ENCODE results near the gene A4GALT. TPM values are rescaled to one million over a fixed set of nuclear protein-coding genes. Genes with fewer than 3 reads are reported as not detected.

A4GALT gene
- total RNA-seq, 1 experiment from 2014 or later: 6.9 TPM

GRCh38 chr22:42769574-42770447 lies 49.1 kb upstream of the A4GALT start:
- in situ Hi-C loops (cut with HindIII; ENCODE audit: low pct_unique_long_range_greater_than_20kb, low sequenced_read_pairs): no loop called here
- BruUV-seq (replicated peaks): no TSS peak
- Histone ChIP-seq H3K4me3 (ENCODE audit: low read depth in 2 of 2, low read length in 2 of 2) (no peak overlapping the region), H3K27me3 (ENCODE audit: control insufficient read depth, insufficient read depth, low read length) (no peaks in the 10 kb centered on the region), H3K4me1 (ENCODE audit: control insufficient read depth, insufficient read depth, low read length) (no peaks in the 10 kb centered on the region), H3K36me3 (ENCODE audit: control insufficient read depth, insufficient read depth, low read length) (no peaks in the 10 kb centered on the region), H3K27ac (ENCODE audit: low read length) (no peak overlapping the region), H3K9me3 (ENCODE audit: control insufficient read depth, insufficient read depth, low read depth, low read length) (no peaks in the 10 kb centered on the region)
- ChIA-PET POLR2A (no interaction called here), CTCF (interaction anchor here (1.0 kb wide), 1 partner anchor 321 kb away, joined by 3 read pairs; no protein-coding TSS in a partner anchor)
- intact Hi-C loops (cut with micrococcal nuclease; ENCODE audit: unreplicated experiment): no loop called here
- peak; percentile 63 for ATAC-seq
- TF ChIP-seq REST (IDR thresholded peaks at IDR 0.05; ENCODE audit: insufficient read depth in 1 of 2, low read depth in 2 of 2, low read length in 1 of 2): no peak
- TF ChIP-seq POLR2AphosphoS5 (IDR thresholded peaks at IDR 0.05; ENCODE audit: low read depth, low read length): no peak
- TF ChIP-seq, protein P1, sequence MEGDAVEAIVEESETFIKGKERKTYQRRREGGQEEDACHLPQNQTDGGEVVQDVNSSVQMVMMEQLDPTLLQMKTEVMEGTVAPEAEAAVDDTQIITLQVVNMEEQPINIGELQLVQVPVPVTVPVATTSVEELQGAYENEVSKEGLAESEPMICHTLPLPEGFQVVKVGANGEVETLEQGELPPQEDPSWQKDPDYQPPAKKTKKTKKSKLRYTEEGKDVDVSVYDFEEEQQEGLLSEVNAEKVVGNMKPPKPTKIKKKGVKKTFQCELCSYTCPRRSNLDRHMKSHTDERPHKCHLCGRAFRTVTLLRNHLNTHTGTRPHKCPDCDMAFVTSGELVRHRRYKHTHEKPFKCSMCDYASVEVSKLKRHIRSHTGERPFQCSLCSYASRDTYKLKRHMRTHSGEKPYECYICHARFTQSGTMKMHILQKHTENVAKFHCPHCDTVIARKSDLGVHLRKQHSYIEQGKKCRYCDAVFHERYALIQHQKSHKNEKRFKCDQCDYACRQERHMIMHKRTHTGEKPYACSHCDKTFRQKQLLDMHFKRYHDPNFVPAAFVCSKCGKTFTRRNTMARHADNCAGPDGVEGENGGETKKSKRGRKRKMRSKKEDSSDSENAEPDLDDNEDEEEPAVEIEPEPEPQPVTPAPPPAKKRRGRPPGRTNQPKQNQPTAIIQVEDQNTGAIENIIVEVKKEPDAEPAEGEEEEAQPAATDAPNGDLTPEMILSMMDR (IDR thresholded peaks at IDR 0.05): no peak
- TF ChIP-seq TCF7L2 (IDR thresholded peaks at IDR 0.05; ENCODE audit: low read depth, low read length): no peak
- TF ChIP-seq SIN3A (IDR thresholded peaks at IDR 0.05; ENCODE audit: borderline replicate concordance, insufficient read depth, low read depth, low read length): no peak
- DNase-seq (ENCODE audit: low read depth, low spot score): no peak

DNA sequence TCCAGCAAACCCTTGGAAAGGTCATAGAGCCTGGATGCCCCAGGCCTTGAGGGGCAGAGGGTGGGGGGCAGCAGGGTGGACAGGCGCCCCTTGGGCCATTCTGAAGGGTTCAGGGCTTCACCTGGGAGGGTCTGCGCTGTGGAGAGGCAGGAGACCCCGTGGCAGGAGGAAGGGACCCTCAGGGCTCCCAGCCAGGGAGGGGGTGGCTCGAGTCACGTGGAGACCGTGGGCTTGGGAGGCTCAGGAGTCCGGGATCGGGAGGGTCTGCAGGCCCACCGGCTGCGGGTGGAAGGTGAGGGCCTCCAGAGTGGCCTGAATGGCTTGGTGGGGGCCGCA lies 48.5 kb upstream of the A4GALT start:
- intact Hi-C loops (cut with micrococcal nuclease; ENCODE audit: unreplicated experiment): no loop called here
- ChIA-PET POLR2A (no interaction called here), CTCF (no interaction called here)
- Histone ChIP-seq H3K36me3 (ENCODE audit: control insufficient read depth, insufficient read depth, low read length) (no peaks in the 10 kb centered on the region), H3K27ac (ENCODE audit: low read length) (no peak overlapping the region), H3K9me3 (ENCODE audit: control insufficient read depth, insufficient read depth, low read depth, low read length) (no peaks in the 10 kb centered on the region), H3K4me1 (ENCODE audit: control insufficient read depth, insufficient read depth, low read length) (no peaks in the 10 kb centered on the region), H3K27me3 (ENCODE audit: control insufficient read depth, insufficient read depth, low read length) (no peaks in the 10 kb centered on the region), H3K4me3 (ENCODE audit: low read depth in 2 of 2, low read length in 2 of 2) (no peak overlapping the region)
- in situ Hi-C loops (cut with HindIII; ENCODE audit: low pct_unique_long_range_greater_than_20kb, low sequenced_read_pairs): no loop called here
- BruUV-seq (replicated peaks): no TSS peak
- TF ChIP-seq, protein P1 (IDR thresholded peaks at IDR 0.05): no peak
- TF ChIP-seq REST (IDR thresholded peaks at IDR 0.05; ENCODE audit: insufficient read depth in 1 of 2, low read depth in 2 of 2, low read length in 1 of 2) (no peak), POLR2AphosphoS5 (IDR thresholded peaks at IDR 0.05; ENCODE audit: low read depth, low read length) (no peak), TCF7L2 (IDR thresholded peaks at IDR 0.05; ENCODE audit: low read depth, low read length) (no peak), SIN3A (IDR thresholded peaks at IDR 0.05; ENCODE audit: borderline replicate concordance, insufficient read depth, low read depth, low read length) (no peak)
- DNase-seq (ENCODE audit: low read depth, low spot score) (no peak), ATAC-seq (no peak)
